ENCODE data around the gene SLC26A5.

Gene SLC26A5

GRCh38 chr7:103398483-103399127 is 47.4 kb downstream of the SLC26A5 start:
- Histone ChIP-seq H3F3A (ENCODE audit: control insufficient read depth, insufficient read depth) (no peaks in the 10 kb centered on the region), H3K4me2 (ENCODE audit: low read length) (no peak overlapping the region), H3K4me3 (ENCODE audit: low read length) (no peak overlapping the region), H3K79me2 (ENCODE audit: control insufficient read depth, low read length) (no peaks in the 10 kb centered on the region), H3K9me2 (replicated peaks; ENCODE audit: control insufficient read depth, low read length) (no peaks in the 10 kb centered on the region), H3K4me1 (ENCODE audit: control insufficient read depth, low read length) (no peaks in the 10 kb centered on the region), H3K27me3 (ENCODE audit: control insufficient read depth, low read length) (peaks cover 6% of the 10 kb centered on the region), H4K20me1 (ENCODE audit: control insufficient read depth, insufficient read depth, low read depth, low read length) (no peaks in the 10 kb centered on the region), H3K27ac (ENCODE audit: low read depth, low read length) (no peak overlapping the region), H3K36me3 (ENCODE audit: control insufficient read depth, low read length) (no peaks in the 10 kb centered on the region), H3K9me3 (ENCODE audit: control insufficient read depth, insufficient read depth, low read length) (no peaks in the 10 kb centered on the region)
- no peak for TF ChIP-seq CTCF (IDR thresholded peaks at IDR 0.05; ENCODE audit: low read depth, low read length, poor library complexity, severe bottlenecking)
- TF ChIP-seq EZH2phosphoT487 (IDR thresholded peaks at IDR 0.05; ENCODE audit: borderline replicate concordance, low read length) = no peak

- H4K20me1 ChIP-seq (ENCODE audit: control insufficient read depth, insufficient read depth, low read depth, low read length) = no peaks in the 10 kb centered on the region
- TF ChIP-seq EZH2phosphoT487 (IDR thresholded peaks at IDR 0.05; ENCODE audit: borderline replicate concordance, low read length) (no peak), CTCF (IDR thresholded peaks at IDR 0.05; ENCODE audit: low read depth, low read length, poor library complexity, severe bottlenecking) (no peak)
These were observed 49.5 kb downstream of the SLC26A5 start for GRCh38 chr7:103396471-103396870.

GRCh38 chr7:103395071-103395470 is 50.9 kb downstream of the SLC26A5 start:
- Histone ChIP-seq H3K4me3 (ENCODE audit: low read length) (no peak overlapping the region), H3K79me2 (ENCODE audit: control insufficient read depth, low read length) (no peaks in the 10 kb centered on the region), H3K4me2 (ENCODE audit: low read length) (no peak overlapping the region), H3K4me1 (ENCODE audit: control insufficient read depth, low read length) (no peaks in the 10 kb centered on the region), H3K9me2 (replicated peaks; ENCODE audit: control insufficient read depth, low read length) (no peaks in the 10 kb centered on the region), H3K9me3 (ENCODE audit: control insufficient read depth, insufficient read depth, low read length) (no peaks in the 10 kb centered on the region), H3F3A (ENCODE audit: control insufficient read depth, insufficient read depth) (no peaks in the 10 kb centered on the region), H4K20me1 (ENCODE audit: control insufficient read depth, insufficient read depth, low read depth, low read length) (no peaks in the 10 kb centered on the region), H3K27ac (ENCODE audit: low read depth, low read length) (no peak overlapping the region), H3K36me3 (ENCODE audit: control insufficient read depth, low read length) (no peaks in the 10 kb centered on the region), H3K27me3 (ENCODE audit: control insufficient read depth, low read length) (peaks cover 10% of the 10 kb centered on the region; the same call in 1 of the 2 replicates)
- TF ChIP-seq CTCF (IDR thresholded peaks at IDR 0.05; ENCODE audit: low read depth, low read length, poor library complexity, severe bottlenecking) (no peak), EZH2phosphoT487 (IDR thresholded peaks at IDR 0.05; ENCODE audit: borderline replicate concordance, low read length) (no peak)

More at GRCh38 chr7:103396471-103396870, 49.5 kb downstream of the SLC26A5 start:
- Histone ChIP-seq H3F3A (ENCODE audit: control insufficient read depth, insufficient read depth) (no peaks in the 10 kb centered on the region), H3K27me3 (ENCODE audit: control insufficient read depth, low read length) (peaks cover 6% of the 10 kb centered on the region; the same call in 1 of the 2 replicates), H3K9me2 (replicated peaks; ENCODE audit: control insufficient read depth, low read length) (no peaks in the 10 kb centered on the region), H3K4me2 (ENCODE audit: low read length) (no peak overlapping the region), H3K27ac (ENCODE audit: low read depth, low read length) (no peak overlapping the region), H3K36me3 (ENCODE audit: control insufficient read depth, low read length) (no peaks in the 10 kb centered on the region), H3K4me1 (ENCODE audit: control insufficient read depth, low read length) (no peaks in the 10 kb centered on the region), H3K4me3 (ENCODE audit: low read length) (no peak overlapping the region), H3K79me2 (ENCODE audit: control insufficient read depth, low read length) (no peaks in the 10 kb centered on the region), H3K9me3 (ENCODE audit: control insufficient read depth, insufficient read depth, low read length) (no peaks in the 10 kb centered on the region)

Data from DOHH2 (cell line).